Fibroblast of lung (primary cell): ENCODE results near the gene KRR1.

ENCODE experiments used
- EZH2 ChIP-seq: IDR thresholded peaks from 2 replicates; pipeline ENCODE4 v1.5.1; 2012; ENCODE audit warnings: low read length, control low read depth, mild to moderate bottlenecking; ENCODE audit errors: missing control alignments
- TF ChIP-seq, protein P1 (sequence below), 2 donors: IDR thresholded peaks in 1 of 2; conservative IDR thresholded peaks in 1 of 2; 1 replicate in 1 of 2; 2 replicates in 1 of 2; pipeline ENCODE4 v1.5.1; 2011 to 2012; ENCODE audit warnings: low read length in 2 of 2, control low read depth in 1 of 2, inconsistent platforms in 1 of 2, low read depth in 1 of 2, mild to moderate bottlenecking in 1 of 2

DNA sequence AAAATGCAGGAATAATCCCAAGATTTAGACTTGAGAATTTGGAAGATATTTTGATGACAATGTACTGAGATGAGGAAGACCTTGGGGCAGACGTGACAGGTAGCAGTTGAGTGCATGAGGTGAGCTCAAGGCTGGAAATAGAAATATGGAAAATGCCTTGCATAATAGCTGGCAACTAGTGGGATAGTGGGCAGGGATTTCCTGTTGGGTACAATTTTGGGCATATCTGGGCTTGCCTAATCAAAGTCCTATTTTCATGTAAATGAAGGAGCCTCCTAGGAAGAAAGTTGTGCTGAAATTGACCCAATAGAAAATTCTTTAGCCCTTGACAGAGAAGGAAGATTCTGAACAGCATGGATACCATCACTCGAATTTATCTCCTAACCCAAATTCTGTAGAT is 37.3 kb downstream of the KRR1 start:
- TF ChIP-seq, protein P1, sequence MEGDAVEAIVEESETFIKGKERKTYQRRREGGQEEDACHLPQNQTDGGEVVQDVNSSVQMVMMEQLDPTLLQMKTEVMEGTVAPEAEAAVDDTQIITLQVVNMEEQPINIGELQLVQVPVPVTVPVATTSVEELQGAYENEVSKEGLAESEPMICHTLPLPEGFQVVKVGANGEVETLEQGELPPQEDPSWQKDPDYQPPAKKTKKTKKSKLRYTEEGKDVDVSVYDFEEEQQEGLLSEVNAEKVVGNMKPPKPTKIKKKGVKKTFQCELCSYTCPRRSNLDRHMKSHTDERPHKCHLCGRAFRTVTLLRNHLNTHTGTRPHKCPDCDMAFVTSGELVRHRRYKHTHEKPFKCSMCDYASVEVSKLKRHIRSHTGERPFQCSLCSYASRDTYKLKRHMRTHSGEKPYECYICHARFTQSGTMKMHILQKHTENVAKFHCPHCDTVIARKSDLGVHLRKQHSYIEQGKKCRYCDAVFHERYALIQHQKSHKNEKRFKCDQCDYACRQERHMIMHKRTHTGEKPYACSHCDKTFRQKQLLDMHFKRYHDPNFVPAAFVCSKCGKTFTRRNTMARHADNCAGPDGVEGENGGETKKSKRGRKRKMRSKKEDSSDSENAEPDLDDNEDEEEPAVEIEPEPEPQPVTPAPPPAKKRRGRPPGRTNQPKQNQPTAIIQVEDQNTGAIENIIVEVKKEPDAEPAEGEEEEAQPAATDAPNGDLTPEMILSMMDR (conservative IDR thresholded peaks at IDR 0.05 in 1 of 2, IDR thresholded peaks at IDR 0.05 in 1 of 2; ENCODE audit: low read depth in 1 of 2, low read length in 2 of 2), result no peak
- TF ChIP-seq EZH2, result no peak
